ENCODE measurements around the gene FRMD4B.
A peak's percentile ranks its signal among the peaks of the same experiment; 100 is the strongest.
"Not testable (repeated sequence)": the region's sequence is repeated elsewhere in the genome, so short reads cannot be mapped to it uniquely, and the experiment has no call there.

Gene FRMD4B

GRCh38 chr3:69282181-69282580 is 103.7 kb downstream of the FRMD4B start:
- no peak for DNase-seq

GRCh38 chr3:69277403-69277802 is 108.5 kb downstream of the FRMD4B start:
- not testable (repeated sequence) for DNase-seq

GRCh38 chr3:69276884-69277283 is 109.0 kb downstream of the FRMD4B start:
- no peak for DNase-seq

GRCh38 chr3:69276191-69276590 is 109.7 kb downstream of the FRMD4B start:
- not testable (repeated sequence) for DNase-seq

DNA sequence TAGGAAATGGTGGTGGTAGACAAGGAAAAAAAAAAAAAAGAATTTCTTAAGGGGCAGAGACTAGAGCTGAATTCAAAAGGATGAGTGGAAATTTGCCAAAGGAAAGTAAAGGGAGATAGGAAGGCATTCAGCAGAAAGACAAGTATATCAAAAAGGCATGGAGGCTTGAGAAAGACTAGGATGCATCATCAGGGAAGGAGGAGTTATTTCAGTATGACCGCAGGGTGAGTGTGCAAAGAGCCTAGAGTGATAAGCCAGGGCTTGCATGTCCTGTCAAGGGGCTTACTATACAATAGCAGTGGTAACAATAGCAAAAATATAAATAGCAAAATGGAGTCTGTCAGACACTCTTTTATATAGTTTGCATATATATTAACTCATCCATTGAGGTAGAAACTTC is 112.0 kb downstream of the FRMD4B start:
- no peak for DNase-seq

GRCh38 chr3:69272556-69272955 is 113.3 kb downstream of the FRMD4B start:
- no peak for DNase-seq

GRCh38 chr3:69271098-69271497 is 114.8 kb downstream of the FRMD4B start:
- no peak for DNase-seq

- no peak for DNase-seq
These were observed 119.3 kb downstream of the FRMD4B start for GRCh38 chr3:69266585-69266984.

DNA sequence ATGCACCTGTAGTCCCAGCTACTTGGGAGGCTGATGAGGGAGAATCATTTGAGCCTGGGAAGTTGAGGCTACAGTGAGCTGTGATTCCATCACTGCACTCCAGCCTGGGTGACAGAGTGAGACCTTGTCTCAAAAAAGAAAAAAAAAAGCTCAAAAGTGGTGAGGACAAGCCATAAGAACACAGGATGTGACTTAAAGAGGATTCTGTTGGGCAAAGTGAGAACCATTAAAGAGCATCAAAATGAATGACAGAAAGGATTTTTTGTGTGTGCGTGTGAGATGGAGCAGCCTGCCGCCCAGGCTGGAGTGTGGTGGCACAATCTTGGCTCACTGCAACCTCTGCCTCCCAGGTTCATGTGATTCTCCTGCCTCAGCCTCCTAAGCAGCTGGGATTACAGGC is 119.8 kb downstream of the FRMD4B start:
- not testable (repeated sequence) for DNase-seq

- DNase-seq = not testable (repeated sequence)
These were observed 125.0 kb downstream of the FRMD4B start for GRCh38 chr3:69260843-69261405.

- DNase-seq = no peak
These were observed 125.6 kb downstream of the FRMD4B start for GRCh38 chr3:69260216-69260787.

DNA sequence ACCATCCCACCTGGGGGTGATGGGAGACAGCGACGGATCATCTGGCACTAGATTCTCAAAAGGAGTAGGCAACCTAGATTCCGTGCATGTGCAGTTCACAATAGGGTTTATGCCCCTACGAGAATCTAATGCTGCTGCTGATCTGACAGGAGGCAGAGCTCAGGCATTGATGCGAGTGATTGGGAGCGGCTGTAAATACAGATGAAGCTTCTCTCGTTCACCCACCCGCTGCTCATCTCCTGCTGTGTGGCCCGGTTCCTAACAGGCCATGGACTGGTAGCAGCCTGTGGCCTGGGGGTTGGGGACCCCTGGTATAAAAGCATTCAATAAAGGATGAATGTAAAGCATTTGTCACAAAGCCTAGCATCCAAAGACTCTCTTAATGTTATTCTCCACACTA is 126.8 kb downstream of the FRMD4B start:
- DNase-seq = no peak

DNA sequence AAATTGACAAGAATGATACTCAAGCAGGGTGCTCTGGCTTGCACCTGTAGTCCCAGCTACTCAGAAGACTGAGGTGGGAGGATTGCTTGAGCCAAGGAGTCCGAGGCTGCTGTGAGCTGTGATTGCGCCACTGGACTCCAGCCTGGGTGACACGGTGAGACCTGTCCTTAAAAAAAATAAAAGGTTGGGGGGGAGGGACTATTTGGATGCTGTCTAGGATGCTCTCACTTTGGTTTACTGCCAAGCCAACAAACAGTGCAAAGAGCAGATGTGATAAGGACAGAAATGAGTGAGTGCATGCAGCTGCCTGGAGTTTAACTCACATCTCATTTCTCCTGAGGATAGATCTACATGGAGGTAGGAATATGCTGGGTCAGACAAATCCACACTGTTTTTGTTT is 130.0 kb downstream of the FRMD4B start:
- DNase-seq = no peak

GRCh38 chr3:69254351-69254750 is 131.5 kb downstream of the FRMD4B start:
- no peak for DNase-seq

- no peak for DNase-seq
These were observed 133.3 kb downstream of the FRMD4B start for GRCh38 chr3:69252631-69253030.

DNA sequence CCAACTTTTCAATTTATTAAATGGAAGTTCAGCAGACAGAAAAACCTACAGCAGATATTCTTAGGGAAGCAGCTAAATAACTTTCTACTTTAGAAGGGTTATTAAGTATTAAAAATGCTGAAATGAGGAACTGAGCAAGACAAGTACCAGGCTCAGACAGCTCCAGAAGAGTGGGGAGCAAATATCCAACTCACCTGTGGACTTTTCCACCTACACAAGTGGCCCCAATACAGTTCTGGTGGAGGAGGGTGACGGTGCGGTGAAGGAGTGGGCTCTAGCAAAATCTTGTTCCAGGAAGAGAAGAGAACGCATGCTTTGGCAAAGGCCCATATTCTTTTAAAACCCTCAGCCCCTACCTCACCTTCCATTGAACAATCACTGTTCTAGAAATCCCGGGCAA is 133.7 kb downstream of the FRMD4B start:
- no peak for DNase-seq

DNA sequence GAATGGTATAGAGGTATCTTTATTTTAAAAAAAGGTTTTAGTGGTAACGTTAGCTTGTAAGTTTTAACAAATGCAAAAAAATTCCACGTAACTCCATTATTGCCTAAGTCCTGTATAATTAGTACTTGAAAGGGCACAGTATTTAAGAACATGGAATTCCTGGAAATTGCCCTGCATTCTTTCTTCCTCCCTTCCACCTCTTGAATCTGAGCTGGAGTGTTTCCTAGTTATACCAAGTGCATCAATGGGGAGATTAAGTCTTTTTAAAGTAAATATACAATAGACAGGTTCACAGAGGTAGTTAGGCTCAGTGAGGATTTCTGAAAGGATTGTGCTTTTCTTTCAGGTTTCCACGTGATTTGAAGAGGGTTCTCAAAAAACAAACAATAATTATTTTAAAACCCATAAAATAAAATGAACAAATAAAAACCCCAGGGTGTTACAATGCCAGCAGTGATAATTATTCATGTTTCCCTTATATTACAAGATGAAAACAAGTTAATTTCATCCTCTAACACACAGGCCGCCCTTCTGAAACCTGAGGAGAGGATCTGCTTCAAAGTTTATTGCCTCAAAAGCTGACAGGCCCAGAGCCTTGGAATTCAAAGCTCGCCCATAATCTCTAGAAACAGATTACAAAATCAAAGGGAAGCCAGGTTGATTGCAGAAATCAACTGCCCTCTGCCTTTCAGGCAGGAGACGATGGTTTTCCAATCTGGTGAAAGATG is 134.6 kb downstream of the FRMD4B start:
- DNase-seq = peak; percentile 5

DNA sequence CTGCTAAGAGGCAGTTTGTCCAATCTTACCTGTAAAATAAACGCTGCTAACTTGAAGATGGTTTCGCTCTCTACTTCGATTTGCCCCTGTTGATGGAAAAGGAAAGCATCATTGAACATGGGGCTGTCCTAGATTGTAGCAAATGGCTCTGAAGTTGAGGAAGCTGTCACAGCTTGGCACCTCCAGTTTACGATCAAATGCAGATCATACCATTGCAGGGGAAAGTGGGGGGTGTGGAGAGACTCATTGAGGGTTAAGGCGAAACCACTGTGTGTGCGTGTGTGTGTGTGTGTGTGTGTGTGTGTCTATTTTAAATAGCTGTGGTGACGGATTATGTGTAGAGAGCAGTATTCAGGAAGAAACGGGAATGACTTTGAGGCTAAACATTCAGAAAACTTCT is 135.9 kb downstream of the FRMD4B start:
- peak; percentile 22 for DNase-seq

DNA sequence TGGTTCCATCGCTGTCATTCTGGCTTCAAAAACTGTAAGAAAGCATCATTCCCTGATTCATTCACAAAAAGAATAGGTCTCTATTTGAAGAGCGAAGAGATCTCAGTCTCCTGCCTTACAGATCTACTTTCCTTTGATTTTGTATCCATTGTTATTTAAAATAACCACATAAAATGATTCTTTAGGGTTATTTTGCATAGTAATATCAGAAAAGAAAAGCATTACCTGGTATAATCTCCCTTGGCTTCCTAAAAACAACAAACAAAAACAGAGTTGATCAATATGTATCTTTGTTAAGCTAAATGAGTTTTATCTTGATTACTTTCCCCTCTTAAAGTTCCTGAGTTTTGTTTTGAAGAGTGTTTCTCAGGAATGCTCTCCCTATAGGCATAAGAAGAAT is 136.9 kb downstream of the FRMD4B start:
- DNase-seq = no peak

DNA sequence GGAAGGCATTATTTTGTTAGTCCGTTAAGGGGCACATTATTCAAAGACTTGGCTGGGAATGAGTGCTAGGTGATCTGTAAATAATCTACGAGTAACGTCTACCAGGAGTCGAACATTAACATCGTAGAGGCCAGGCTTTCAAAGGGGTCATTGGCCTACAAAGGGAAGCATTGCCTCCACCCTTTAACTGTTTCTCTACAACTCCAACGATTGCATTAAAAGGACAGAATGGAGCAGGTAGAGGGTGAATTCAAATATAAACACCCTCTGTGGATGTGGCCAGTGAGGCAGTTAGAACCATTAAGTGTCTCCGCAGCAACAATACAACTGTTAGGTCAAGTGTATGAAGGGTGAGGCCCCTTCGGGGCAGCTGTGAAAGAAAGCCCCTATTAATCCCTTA is 137.5 kb downstream of the FRMD4B start:
- DNase-seq = no peak

GRCh38 chr3:69246612-69247011 is 139.3 kb downstream of the FRMD4B start:
- DNase-seq = no peak

DNA sequence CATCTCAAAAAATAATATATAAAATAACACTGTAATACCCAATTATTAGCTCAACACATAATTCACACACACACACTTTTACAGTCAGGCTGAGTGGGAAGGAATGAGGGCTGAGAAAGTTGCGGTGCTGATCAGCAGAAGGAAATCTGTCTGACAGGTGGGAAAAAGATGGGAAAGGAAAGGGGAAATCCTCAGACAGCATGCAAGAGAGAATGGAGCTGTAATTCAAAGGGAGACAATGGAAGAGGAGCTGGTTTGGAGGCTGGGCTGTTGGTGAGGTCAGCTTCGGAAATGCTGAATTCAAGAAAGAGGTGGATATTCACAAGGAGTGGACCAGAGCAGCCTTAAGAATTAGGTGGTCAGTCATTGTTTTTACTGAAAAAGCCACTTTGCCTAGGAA is 141.8 kb downstream of the FRMD4B start:
- no peak for DNase-seq

GRCh38 chr3:69241769-69242168 is 144.1 kb downstream of the FRMD4B start:
- no peak for DNase-seq

Measured in NCI-H69 (cell line).